PFSK-1 (cell line): ENCODE data around the gene DIP2C.

Source experiments
- POLR2AphosphoS5 ChIP-seq: IDR thresholded peaks from 2 replicates; pipeline ENCODE4 v1.6.1; 2012; ENCODE audit warnings: low read depth, mild to moderate bottlenecking, control low read depth, low read length, moderate library complexity
- REST ChIP-seq, 2 experiments: IDR thresholded peaks; 2 replicates each; pipeline versions ENCODE4 v1.6.1 to v1.8.0; 2011 to 2012; ENCODE audit warnings: low read depth in 2 of 2, low read length in 2 of 2, control low read depth in 1 of 2, inconsistent platforms in 1 of 2, mild to moderate bottlenecking in 1 of 2, moderate library complexity in 1 of 2; ENCODE audit not compliant: insufficient read depth in 1 of 2
- SIN3A ChIP-seq: IDR thresholded peaks from 2 replicates; pipeline ENCODE4 v1.6.1; 2012; ENCODE audit warnings: mild to moderate bottlenecking, low read length, moderate library complexity, borderline replicate concordance; ENCODE audit not compliant: insufficient read depth
- TAF1 ChIP-seq: IDR thresholded peaks from 2 replicates; pipeline ENCODE4 v1.6.1; 2012; ENCODE audit warnings: low read length, control low read depth, borderline replicate concordance; ENCODE audit not compliant: insufficient read depth

GRCh38 chr10:344582-345200 lies 344.8 kb downstream of the DIP2C start:
- TF ChIP-seq TAF1 (no peak), SIN3A (no peak), POLR2AphosphoS5 (no peak), REST (IDR thresholded peaks at IDR 0.05; ENCODE audit: insufficient read depth in 1 of 2, low read depth in 2 of 2, low read length in 2 of 2) (no peak)
